K562 (cell line): Measurements from ENCODE around the gene PPM1M. TPM values are rescaled to one million over a fixed set of nuclear protein-coding genes. Genes with fewer than 3 reads are reported as not detected.

Source experiments
- CC2D1A ChIP-seq: fragments of 450-650 bp; IDR thresholded peaks from 2 replicates; pipeline ENCODE4 v1.6.1; 2017; ENCODE audit warnings: mild to moderate bottlenecking
- DLX4 ChIP-seq: fragments of 250-450 bp; sonication (Bioruptor Pico); IDR thresholded peaks from 2 replicates; pipeline ENCODE4 v1.6.1; 2021; ENCODE audit warnings: mild to moderate bottlenecking
- ESRRA ChIP-seq: fragments of 450-650 bp; IDR thresholded peaks from 2 replicates; pipeline ENCODE4 v1.6.1; 2014; ENCODE audit warnings: low read depth, mild to moderate bottlenecking, moderate library complexity, borderline replicate concordance
- GATAD2B ChIP-seq: fragments of 450-650 bp; IDR thresholded peaks from 2 replicates; pipeline ENCODE4 v1.6.1; 2017; ENCODE audit warnings: mild to moderate bottlenecking, borderline replicate concordance
- HSF4 ChIP-seq: fragments of 250-450 bp; sonication (Bioruptor Pico); IDR thresholded peaks from 2 replicates; pipeline ENCODE4 v2.1.2; 2022; ENCODE audit warnings: mild to moderate bottlenecking, moderate library complexity, borderline replicate concordance
- MED1 ChIP-seq: sonication (generic); formaldehyde crosslinking; IDR thresholded peaks from 2 replicates; pipeline ENCODE4 v1.8.1; 2023; ENCODE audit warnings: missing genetic modification reagents, borderline replicate concordance
- MYBL2 ChIP-seq, 2 experiments: fragments of 450-650 bp in 1 of 2; sonication (generic) in 1 of 2; formaldehyde crosslinking in 1 of 2; IDR thresholded peaks; 2 replicates each; pipeline versions ENCODE4 v1.6.1 to v1.8.1; 2017 to 2022; ENCODE audit warnings: borderline replicate concordance in 1 of 2, inconsistent platforms in 1 of 2, low read depth in 1 of 2, mild to moderate bottlenecking in 1 of 2, missing genetic modification reagents in 1 of 2, moderate library complexity in 1 of 2
- NELFE ChIP-seq: IDR thresholded peaks from 2 replicates; pipeline ENCODE4 v1.6.1; 2011; ENCODE audit warnings: mild to moderate bottlenecking; ENCODE audit not compliant: insufficient read depth, insufficient read length
- NEUROD1 ChIP-seq: fragments of 150-350 bp; IDR thresholded peaks from 2 replicates; pipeline ENCODE4 v1.6.1; 2014; ENCODE audit warnings: borderline replicate concordance, low read length, low read depth; ENCODE audit not compliant: partially characterized antibody
- TEAD2 ChIP-seq: fragments of 450-650 bp; IDR thresholded peaks from 2 replicates; pipeline ENCODE4 v1.6.1; 2016; ENCODE audit warnings: missing genetic modification characterization, control low read depth, missing compliant biosample characterization
- TEAD4 ChIP-seq, 2 experiments: sonication (generic) in 1 of 2; formaldehyde crosslinking in 1 of 2; IDR thresholded peaks; 2 replicates each; pipeline versions ENCODE4 v1.6.1 to v1.8.0; 2012 to 2022; ENCODE audit warnings: borderline replicate concordance in 1 of 2, inconsistent platforms in 1 of 2, low read length in 1 of 2, mild to moderate bottlenecking in 1 of 2, missing genetic modification reagents in 1 of 2
- ZKSCAN3 ChIP-seq: fragments of 250-450 bp; sonication (Bioruptor Pico); IDR thresholded peaks from 2 replicates; pipeline ENCODE4 v1.4.0; 2020
- polyA plus RNA-seq, 8 experiments: library from polyadenylated mRNA; depleted of rRNA in 4 of 8; stranded (reverse) in 5 of 8; unstranded in 3 of 8; fragments of >200 nt; fragmentation: Nextera tagmentation in 2 of 8; fragmentation: Illumina TruSeq in 1 of 8; extraction: Ambion mirVana in 2 of 8; extraction: Trizol in 1 of 8; gene quantifications; 2 replicates each; pipeline versions ENCODE4 v1.2.1 to v1.2.3, GENCODE V29; 2011 to 2014; ENCODE audit warnings: inconsistent platforms in 1 of 8, missing spikeins in 1 of 8
- total RNA-seq, 7 experiments: library from RNA; depleted of rRNA in 6 of 7; stranded (reverse); fragments of >200 nt in 6 of 7; fragmentation: Illumina TruSeq in 2 of 7; extraction: Trizol in 2 of 7; gene quantifications; 2 replicates each; pipeline versions ENCODE4 v1.2.1 to v1.2.3, GENCODE V29; 2011 to 2021; ENCODE audit warnings: low replicate concordance in 1 of 7

Gene PPM1M
- total and polyA plus RNA-seq, 9 of the 15 experiments (the other 6 are each of a cell fraction or from before 2014, with no cell fraction given), result 1.4 to 9.2 (median 4.4) TPM

DNA sequence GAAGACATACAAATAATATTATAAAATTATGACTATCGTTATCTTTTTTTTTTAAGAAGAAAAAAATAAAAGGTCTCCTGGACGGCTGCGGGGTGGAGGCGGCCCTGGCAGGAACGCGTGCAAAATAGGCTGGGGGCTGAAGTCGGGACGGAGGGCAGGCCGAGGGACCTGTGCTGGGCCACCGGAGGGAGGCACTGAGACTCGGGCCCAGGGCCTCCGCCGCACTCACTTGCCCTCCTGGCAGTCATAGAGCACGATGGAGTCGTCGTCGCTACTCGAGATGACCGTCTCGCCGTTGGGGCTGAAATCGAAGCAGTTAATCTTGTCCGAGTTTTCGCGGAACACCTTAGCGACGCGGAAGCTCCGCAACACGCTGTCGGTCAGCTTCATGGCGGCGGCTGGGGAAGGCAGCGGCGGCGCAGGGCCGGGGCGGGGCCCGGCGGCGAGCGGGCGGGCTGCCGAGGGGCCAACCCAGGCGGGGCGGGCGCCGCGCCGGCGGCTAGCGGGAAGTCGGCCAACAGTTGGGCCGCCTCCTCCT lies 32.5 kb downstream of the PPM1M start (continued):
- TF ChIP-seq ESRRA (peak; percentile 9; the same call in 1 of the 2 replicates), CC2D1A (no peak), HSF4 (no peak), MYBL2 (IDR thresholded peaks at IDR 0.05; ENCODE audit: low read depth) (no peak), MYBL2 (CRISPR knock-in tag; IDR thresholded peaks at IDR 0.05; ENCODE audit: borderline replicate concordance) (no peak), GATAD2B (peak; percentile 10; the same call in 1 of the 2 replicates), ZKSCAN3 (CRISPR knock-in tag) (no peak), MED1 (no peak), NEUROD1 (no peak), TEAD4 (IDR thresholded peaks at IDR 0.05; ENCODE audit: low read length) (0 out of 2 replicates have a peak, but pooled peaks have one; percentile 3), TEAD4 (CRISPR knock-in tag; IDR thresholded peaks at IDR 0.05; ENCODE audit: borderline replicate concordance) (no peak), DLX4 (CRISPR knock-in tag) (no peak), NELFE (no peak), TEAD2 (no peak)
